CD4-positive, alpha-beta T cell treated with Interleukin-17A for 4 hours (primary cell): ENCODE measurements around the gene SAMD5.

Experiments used
- DNase-seq: peaks from one replicate; pipeline ENCODE4 v3.0.0-alpha.2; 2020; ENCODE audit warnings: mixed read lengths

SAMD5 gene

GRCh38 chr6:147508042-147508865, at the start of gene SAMD5:
Gene SAMD5, plus strand, starts transcription at chr6:147508690. Its CDS starts 239 bp downstream, at chr6:147508929.
- no peak for DNase-seq

DNA sequence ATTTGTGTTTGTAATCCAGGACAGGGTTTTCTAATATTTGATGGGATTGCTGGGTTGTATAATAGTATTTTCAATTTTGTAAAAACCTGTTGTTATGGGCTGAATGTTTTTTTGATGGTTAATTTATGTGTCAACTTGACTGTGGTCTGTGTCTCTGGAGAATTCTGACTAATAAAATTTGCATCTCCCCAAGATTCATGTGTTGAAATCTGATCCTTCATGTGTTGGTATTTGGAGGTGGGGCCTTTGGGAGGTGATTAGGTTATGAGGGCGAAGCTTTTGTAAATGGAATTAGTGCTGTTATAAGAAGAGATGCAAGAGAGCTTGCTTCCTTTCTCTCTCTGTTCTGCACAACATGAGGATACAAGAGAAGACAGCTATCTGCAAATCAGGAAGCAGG, 48.7 kb upstream of the SAMD5 start:
- DNase-seq: no peak

DNA sequence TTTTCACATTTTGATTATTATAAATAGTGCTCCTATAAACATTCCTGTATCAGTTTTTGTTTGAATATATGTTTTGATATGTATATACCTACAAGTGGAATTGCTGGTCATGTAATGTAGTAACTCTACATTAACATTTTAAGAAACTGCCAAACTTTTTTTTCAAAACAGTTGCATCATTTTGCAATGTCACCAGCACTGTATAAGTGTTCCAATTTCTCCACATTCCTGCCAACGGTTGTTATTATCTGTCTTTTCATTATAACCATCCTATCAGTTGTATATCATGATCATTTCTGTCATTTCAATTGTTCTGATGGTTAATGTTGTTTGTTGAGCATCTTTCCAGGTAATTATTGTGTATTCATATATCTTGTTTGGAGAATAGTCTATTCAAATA, 44.8 kb upstream of the SAMD5 start:
- no peak for DNase-seq

- DNase-seq: no peak
Measured at GRCh38 chr6:147467428-147467827, 41.1 kb upstream of the SAMD5 start.

- DNase-seq: no peak
Measured at GRCh38 chr6:147467886-147468285, 40.6 kb upstream of the SAMD5 start.

GRCh38 chr6:147468634-147469033, 39.9 kb upstream of the SAMD5 start:
- no peak for DNase-seq

DNA sequence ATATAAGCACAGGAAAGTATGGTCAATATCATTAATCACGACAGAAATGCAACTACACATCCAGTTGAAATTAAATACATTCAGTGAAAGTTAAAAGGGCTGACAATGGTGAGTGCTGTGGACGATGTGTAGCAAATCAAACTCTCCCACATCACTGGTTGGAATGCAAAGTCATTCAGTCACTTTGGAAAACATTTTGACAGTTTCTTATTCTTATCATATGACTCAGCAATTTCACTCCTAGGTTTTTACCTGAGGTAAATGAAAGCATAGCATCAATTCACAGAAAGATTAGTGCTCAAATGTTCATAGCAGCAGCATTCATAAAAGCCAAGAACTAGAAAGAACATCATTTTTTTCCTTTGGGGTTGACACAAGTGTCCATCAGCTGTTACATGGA, 28.6 kb upstream of the SAMD5 start:
- no peak for DNase-seq

- DNase-seq: no peak
Measured at GRCh38 chr6:147486683-147487082, 21.8 kb upstream of the SAMD5 start.

GRCh38 chr6:147497472-147497871, 11.0 kb upstream of the SAMD5 start:
- DNase-seq: no peak

GRCh38 chr6:147503587-147503986, 4.9 kb upstream of the SAMD5 start:
- DNase-seq: no peak

- no peak for DNase-seq
Measured at GRCh38 chr6:147504848-147505247, 3.6 kb upstream of the SAMD5 start.

DNA sequence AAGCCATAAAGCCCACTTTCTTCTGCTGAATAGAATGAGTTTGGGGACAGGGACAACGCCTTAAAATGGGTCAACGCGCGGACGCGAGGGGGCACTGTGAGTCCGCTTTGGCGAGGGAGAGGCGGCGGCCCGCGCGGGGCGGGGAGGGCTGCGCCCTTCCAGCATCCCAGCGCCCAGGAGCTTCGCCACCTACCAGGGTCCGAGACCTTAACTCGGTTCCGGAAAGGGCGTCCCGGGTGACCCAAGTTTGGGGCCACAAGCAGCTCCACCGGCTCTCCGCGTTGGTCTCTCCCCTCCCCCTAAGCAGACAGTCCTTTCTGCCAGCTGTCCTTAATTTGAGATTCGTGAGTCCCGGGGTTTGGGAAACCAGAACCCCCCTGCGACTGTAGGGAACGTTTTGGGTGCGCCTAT, 1.8 kb upstream of the SAMD5 start:
- DNase-seq: peak; percentile 9

DNA sequence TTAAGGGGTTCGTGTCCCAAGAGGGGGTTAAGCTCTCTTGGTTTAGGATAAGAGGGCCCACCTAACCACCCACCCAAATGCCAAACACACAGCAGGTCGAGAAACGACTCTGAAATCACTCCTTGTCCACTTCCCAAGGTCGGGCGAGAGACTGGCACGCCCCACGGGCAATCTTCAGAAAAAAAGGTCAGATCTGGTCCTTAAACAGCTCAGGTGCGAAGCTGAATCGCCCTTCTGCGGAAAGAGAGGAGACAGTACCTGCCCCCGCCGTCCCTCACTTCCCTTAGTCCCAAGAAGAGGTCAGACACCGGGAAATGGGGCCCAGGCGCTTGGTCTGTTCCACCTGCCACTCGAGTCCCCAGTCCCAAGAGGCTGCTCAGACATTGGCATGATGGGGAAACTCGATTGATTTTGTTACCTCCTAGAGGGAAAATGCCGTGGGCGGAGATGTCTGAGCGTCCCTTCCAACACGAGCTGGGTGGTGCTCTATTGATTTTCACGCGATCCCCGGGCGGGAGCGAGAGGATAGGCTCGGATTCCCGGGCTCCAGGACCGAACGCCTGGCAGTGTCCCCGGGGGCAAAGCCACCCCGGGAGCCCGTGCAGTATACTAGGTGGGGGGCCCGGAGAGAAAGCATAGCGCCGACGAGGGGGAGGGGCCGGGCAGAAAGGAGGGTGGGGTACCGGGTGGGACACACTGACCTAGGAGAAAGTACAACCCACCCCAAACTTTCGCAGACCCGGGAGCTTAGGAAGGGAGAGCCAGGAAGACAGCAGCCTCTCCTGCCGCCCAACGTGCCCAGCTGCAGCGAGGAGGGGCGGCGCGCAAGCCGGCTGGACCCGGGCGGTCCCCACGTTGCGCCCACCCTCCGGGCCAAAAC, 1.1 kb upstream of the SAMD5 start:
- DNase-seq: no peak

- no peak for DNase-seq
Measured at GRCh38 chr6:147508866-147509608, 547 bp downstream of the SAMD5 start.

GRCh38 chr6:147509891-147510290, 1.4 kb downstream of the SAMD5 start:
- no peak for DNase-seq

DNA sequence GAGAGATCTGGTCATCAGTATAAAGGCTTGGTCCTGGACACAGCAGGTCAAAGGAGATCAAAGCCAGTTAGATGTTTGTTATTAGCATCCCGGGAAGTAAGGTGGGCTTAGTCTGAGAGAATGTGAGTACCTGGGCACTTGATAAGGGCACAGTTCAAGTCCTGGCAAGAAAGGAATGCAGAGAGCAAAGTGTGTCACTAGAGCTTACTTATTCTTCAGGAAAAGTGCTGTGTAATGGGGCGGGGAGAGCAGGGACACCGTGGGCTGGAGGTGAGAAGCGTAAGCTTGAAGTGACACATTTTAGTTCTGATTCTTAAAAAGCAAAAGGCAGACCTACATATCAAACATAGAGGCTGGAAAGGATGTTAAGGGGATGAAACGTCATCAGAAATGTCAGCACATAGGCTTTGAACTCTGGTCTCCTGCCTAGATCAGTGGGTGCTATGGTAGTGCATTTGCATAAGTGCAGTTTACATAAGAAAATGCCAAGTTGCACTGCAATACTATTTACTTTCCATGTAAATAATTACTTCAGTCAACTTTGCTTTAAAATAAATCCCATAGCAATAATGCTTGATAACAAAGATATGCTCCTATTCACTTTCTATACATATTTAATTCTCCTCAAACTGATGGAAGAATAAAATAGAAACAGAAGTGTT, 2.6 kb downstream of the SAMD5 start:
- no peak for DNase-seq

GRCh38 chr6:147514831-147515230, 6.3 kb downstream of the SAMD5 start:
- DNase-seq: no peak

DNA sequence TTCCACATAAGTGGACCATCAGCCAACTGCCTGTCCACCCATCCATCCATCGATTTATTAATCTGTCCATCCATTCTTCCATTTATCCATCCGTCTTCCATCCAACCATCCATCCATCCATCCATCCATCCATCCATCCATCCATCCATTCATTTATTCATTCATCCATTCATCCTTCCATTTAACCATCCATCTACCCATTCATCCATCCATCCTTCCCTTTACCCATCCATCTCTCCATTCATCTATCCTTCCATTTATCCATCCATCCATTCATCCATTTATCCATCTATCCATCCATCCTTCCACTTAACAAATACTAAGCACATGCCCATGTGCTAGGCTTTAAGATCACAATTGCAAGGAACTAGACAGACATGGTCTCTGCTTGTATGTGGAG, 6.8 kb downstream of the SAMD5 start:
- DNase-seq: no peak

GRCh38 chr6:147522597-147522996, 14.1 kb downstream of the SAMD5 start:
- no peak for DNase-seq

GRCh38 chr6:147525519-147526209, 17.2 kb downstream of the SAMD5 start:
- DNase-seq: no peak

DNA sequence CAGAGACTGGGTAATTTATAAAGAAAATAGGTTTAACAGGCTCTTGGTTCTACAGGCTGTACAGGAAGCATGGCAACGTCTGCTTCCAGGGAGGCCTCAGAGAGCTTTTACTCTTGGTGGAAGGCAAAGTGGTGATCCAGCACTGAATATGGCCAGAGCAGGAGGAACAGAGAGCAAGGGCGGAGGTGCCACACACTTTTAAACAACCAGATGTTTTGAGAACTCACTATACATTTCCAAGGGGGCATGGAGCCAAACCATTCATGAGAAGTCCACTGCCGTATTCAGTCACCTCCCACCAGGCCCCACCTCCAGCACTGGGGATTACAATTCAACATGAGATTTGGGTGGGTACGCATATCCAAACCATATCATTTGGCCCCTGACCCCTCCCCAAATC, 18.7 kb downstream of the SAMD5 start:
- no peak for DNase-seq

DNA sequence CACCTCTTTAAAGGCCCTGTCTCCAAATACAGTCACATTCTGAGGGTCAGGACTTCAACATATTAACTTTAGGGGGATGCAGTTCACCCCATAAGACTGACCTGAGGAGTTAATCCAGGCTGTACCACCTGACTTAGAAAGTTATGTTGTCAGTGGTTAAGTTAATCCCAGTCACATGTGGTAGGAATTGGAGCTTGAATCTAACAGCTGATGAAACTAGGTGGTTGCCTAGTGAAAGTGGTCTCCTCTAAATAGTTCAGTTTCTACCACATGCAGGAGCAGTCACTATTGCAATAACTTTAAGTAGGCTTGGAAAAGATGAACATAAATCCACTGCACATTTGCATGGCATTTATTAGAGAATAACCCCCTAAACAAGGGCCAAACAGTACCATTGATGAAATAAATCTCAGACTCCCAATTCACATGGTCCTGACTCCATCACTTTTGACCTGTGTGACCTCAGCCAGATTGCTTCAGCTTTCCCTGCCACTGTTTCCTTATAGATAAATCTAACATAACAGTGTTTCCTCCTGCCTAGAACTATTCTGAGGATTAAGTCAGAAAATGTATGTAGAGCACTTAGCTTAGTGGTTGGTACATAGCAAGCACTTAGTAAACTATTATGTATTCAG, 20.1 kb downstream of the SAMD5 start:
- DNase-seq: no peak
